GM10266 (cell line): Measurements from ENCODE around the gene TMEM11.
"Not testable (repeated sequence)": the region's sequence is repeated elsewhere in the genome, so short reads cannot be mapped to it uniquely, and the experiment has no call there.

Experiments
- DNase-seq: peaks from one replicate; pipeline ENCODE4 v3.0.0; 2012; ENCODE audit errors: extremely low spot score
- TF ChIP-seq, protein P1 (sequence below): IDR thresholded peaks from 2 replicates; pipeline ENCODE4 v1.5.1; 2012; ENCODE audit warnings: mild to moderate bottlenecking, low read depth; ENCODE audit not compliant: control insufficient read depth, insufficient read depth; ENCODE audit errors: missing control alignments

Gene TMEM11

DNA sequence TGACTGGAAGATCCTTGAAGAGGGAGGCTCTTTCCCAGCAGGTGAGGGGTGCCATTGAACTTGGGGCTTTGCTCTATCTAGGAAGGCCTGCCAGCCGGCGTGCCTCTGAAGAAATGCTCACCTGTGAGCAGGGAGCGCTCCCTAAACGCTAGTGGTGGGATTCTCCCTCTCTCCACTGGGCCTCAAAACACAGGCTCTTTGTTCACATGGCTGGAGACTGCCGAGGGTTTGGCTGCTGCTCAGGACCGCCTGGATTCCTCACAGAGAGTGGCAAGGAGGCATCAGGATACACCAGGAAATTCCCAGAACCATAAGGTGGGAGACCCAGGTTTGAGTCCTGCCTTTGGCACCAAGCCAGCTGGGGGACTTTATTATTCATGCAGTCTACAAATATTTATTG lies 17.6 kb upstream of the TMEM11 start:
- TF ChIP-seq, protein P1, sequence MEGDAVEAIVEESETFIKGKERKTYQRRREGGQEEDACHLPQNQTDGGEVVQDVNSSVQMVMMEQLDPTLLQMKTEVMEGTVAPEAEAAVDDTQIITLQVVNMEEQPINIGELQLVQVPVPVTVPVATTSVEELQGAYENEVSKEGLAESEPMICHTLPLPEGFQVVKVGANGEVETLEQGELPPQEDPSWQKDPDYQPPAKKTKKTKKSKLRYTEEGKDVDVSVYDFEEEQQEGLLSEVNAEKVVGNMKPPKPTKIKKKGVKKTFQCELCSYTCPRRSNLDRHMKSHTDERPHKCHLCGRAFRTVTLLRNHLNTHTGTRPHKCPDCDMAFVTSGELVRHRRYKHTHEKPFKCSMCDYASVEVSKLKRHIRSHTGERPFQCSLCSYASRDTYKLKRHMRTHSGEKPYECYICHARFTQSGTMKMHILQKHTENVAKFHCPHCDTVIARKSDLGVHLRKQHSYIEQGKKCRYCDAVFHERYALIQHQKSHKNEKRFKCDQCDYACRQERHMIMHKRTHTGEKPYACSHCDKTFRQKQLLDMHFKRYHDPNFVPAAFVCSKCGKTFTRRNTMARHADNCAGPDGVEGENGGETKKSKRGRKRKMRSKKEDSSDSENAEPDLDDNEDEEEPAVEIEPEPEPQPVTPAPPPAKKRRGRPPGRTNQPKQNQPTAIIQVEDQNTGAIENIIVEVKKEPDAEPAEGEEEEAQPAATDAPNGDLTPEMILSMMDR: no peak
- no peak for DNase-seq

DNA sequence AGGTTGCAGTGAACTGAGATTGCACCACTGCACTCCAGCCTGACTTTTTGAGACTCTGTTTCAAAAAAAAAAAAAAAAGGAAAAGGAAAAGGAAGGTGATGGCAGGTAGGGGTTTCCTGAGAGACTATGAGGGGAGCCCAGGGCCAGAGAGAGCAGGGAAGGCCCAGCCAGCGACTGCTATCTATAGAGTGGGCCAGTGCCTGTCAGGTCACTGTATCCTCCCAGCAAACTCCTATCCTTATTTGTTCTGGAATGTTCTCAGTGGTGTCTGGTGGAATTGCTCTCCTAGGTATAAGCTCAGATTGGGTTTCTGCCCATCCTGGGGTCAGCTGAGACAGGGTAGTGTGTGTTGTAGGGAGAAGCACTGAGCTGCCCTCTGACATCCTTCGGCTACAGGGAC lies 14.9 kb upstream of the TMEM11 start:
- DNase-seq: no peak
- TF ChIP-seq, protein P1: no peak

DNA sequence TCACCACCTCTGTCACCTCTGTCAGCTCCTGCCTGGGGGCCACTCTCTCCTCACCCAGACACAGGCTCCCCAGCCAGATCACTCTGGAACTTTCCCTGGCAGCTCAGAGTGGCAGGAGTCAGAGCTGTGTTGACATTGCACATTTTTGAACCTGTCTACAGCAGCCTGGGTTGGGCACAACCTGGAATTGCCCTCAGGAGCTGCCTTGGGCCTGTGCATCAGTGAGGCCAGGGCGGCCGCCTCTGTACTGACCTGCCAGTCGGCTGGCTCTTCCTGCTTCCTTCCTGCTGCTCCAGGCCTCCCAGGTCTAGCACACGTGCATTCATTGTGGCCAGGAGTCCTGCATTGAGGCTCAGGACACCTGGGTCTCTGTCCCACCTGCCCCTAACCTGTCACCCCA lies 14.2 kb upstream of the TMEM11 start:
- DNase-seq: no peak

DNA sequence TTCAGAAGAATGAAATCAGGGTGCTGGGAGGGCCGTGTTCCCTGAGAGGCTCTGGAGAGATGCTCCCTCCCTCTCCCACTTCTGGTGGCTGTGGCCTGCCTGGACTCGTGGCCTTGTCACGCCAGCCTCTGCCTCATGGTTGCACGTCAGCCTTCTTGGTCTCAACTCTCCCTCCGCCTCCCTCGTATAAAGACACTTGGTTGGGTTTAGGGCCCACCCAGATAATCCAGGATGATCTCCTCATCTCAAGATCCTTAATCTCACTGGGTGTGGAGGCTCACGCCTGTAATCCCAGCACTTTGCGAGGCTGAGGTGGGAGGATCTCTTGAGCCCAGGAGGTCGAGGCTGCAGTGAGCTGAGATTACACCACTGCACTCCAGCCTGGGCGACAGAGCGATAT lies 13.3 kb upstream of the TMEM11 start:
- not testable (repeated sequence) for DNase-seq

More for the DNA sequence above, 14.2 kb upstream of the TMEM11 start:
- TF ChIP-seq, protein P1: no peak

DNA sequence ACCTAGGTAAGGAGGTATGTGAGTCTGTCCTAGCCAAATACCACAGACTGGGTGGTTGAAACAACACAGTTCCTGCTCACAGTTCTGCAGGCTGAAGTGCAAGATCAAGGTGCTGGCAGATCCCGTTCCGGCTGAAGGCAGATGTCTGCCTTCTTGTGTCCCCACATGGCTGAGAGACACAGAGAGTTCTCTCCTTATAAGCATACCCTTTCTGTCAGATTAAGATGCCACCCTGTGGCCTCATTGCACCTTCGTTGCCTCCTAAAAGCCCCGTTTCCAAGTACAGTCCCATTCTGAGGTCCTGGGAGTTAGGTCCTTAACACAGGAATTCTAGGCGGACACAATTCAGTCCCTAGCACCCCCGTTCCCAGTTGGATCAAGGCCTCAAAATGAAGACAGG lies 9.1 kb upstream of the TMEM11 start:
- TF ChIP-seq, protein P1: no peak
- DNase-seq: no peak

DNA sequence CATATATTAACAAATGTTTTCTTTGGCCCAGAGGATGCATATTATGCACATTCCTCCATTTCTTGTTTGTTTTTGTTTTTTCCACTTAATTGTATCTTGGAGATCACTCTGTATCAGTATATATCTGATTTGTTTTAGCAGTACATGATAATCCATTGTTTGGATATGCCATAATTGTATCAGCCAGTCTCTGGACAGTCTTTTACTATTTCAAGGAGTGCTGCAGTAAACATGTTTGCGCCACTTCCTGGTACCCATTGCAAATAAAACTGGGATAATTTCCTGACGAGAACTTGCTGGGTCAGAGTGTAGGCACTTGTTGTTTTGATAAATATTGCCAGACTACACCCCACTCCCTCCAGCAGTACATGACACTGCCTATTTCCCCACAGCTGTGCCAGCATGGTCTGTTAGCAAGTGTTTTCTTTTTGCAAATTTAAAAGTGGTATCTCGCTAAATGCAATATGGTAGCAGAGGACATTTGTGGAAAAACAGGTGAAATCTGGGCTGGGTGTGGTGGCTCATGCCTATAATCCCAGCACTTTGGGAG lies 4.9 kb upstream of the TMEM11 start:
- no peak for DNase-seq
- TF ChIP-seq, protein P1: no peak

DNA sequence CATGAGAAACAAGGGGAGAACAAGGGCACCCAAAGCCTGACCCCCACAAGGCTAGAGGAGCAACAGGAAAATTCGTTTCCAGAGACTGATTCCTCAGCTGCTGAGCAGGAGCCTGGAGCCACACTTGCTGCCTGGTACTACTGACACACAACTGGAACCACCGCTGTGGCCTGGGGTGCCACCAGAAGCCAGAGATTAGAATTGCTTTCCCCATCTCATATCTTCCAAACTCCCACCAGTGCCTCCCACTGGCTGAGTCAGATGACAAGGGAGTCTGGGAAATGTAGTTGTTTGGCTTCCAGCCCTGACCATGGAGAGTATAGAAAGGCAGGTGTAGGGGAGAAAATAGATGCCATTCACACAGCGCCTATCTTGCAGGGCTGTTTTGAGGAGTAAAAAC lies 4.1 kb upstream of the TMEM11 start:
- TF ChIP-seq, protein P1: peak; percentile 3
- no peak for DNase-seq

DNA sequence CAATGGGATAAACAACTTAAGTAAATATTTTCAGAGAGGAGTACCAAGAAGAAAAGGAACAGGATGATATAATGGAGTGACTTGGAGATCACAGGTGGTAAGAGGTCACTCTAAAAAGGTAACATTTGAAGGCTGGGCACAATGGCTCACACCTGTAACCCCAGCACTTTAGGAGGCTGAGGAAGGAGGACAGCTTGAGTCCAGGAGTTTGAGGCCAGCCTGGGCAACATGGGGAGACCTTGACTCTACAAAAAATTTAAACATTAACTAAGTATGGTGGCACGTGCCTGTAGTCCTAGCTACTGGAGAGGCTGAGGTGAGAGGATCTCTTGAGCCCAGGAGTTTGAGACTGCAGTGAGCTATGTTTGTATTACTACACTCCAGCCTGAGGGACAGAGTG lies 3.4 kb upstream of the TMEM11 start:
- TF ChIP-seq, protein P1: no peak
- no peak for DNase-seq
